ENCODE results near the gene THSD1.
A peak's percentile ranks its signal among the peaks of the same experiment; 100 is the strongest.
"Not testable (repeated sequence)": the region's sequence is repeated elsewhere in the genome, so short reads cannot be mapped to it uniquely, and the experiment has no call there.

Gene THSD1

DNA sequence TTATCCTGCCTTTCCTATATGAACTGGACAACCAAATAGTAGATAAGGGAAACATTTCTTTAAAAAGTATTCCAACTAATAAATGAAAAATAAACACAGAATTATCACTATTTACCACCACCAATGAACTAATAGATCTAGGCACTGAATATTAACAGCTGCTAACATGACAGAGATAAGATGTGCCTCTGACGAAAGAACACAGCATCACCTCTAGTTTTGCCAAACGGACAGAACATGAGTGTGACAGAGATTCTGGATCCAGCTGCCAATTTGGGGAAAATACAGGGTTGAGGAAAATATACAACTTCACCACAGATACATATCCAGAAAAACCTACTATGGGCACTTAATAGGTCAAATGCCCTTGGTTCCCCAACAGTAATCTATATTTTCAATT lies 26.5 kb upstream of the THSD1 start:
- H3K27ac Mint-ChIP-seq: no peak overlapping the region
- intact Hi-C loops (cut with micrococcal nuclease): no loop called here
- peaks cover 93% of the 10 kb centered on the region for H3K36me3 Mint-ChIP-seq (ENCODE audit: low read depth)
- H3K4me1 Mint-ChIP-seq (ENCODE audit: low read depth): peaks cover 5% of the 10 kb centered on the region
- no peaks in the 10 kb centered on the region for H3K9me3 Mint-ChIP-seq
- H3K4me3 Mint-ChIP-seq: no peak overlapping the region
- no peaks in the 10 kb centered on the region for H3K27me3 Mint-ChIP-seq

DNA sequence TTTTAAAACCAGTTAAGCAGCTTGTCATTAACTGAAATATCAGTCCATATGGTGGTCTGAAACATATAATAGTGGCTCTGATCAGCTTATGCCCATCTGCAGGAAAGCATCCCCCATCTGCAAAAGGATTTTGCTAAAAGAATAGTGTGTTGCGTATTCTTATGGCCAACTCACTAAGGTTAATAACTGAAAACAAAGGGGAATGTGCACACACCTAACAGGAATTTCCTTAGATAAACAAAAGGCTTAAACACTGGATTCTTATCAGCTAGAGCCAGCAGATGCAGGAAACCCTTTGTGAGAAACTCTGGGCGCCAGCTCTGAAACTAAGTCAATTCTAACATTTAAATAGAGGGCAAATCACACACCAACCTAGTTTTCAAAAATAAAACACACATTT lies 22.3 kb upstream of the THSD1 start:
- H3K4me3 Mint-ChIP-seq: no peak overlapping the region
- H3K9me3 Mint-ChIP-seq: no peaks in the 10 kb centered on the region
- H3K27ac Mint-ChIP-seq: no peak overlapping the region
- no peaks in the 10 kb centered on the region for H3K27me3 Mint-ChIP-seq
- H3K36me3 Mint-ChIP-seq (ENCODE audit: low read depth): peaks cover 87% of the 10 kb centered on the region
- intact Hi-C loops (cut with micrococcal nuclease): no loop called here
- H3K4me1 Mint-ChIP-seq (ENCODE audit: low read depth): no peaks in the 10 kb centered on the region

DNA sequence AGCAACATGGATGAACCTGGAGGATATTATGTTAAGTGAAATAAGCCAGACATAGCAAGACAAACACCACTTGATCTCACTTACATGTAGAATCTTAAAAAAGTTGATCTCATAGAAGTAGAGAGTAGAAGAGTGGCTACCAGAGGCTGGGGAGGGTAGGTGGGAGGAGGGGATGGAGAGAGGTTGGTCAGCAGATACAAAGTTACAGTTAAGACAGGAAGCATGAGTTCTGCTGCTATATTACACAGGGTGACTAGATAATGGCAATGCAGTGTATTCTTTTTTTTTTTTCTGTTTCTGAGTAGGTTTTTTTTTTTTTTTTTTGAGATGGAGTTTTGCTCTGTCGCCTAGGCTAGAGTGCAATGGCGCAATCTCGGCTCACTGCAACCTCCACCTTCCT lies 15.2 kb upstream of the THSD1 start:
- Mint-ChIP-seq H3K27me3 (no peaks in the 10 kb centered on the region), H3K4me1 (ENCODE audit: low read depth) (peaks cover 5% of the 10 kb centered on the region), H3K27ac (no peak overlapping the region), H3K9me3 (no peaks in the 10 kb centered on the region), H3K36me3 (ENCODE audit: low read depth) (peaks cover 84% of the 10 kb centered on the region), H3K4me3 (no peak overlapping the region)
- intact Hi-C loops (cut with micrococcal nuclease): no loop called here

DNA sequence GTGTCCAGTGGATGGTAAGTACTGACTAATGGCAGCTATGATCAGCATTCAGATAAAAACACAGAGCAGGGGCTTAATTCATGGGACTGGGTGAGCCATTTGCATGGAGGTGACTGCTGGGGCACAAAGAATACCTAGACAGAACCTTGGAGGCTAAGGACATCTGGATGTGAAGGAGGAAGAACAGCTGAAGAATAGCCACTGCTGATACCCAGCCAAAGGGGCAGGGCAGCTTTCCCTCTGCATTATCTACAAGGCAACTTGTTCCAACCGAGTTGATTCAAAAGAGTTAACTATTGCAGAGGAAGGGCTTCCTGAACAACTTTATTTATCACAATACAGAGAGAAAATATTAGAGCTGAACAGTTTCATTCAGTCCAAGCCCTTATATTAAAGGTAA lies 13.1 kb upstream of the THSD1 start:
- peaks cover 84% of the 10 kb centered on the region for H3K36me3 Mint-ChIP-seq (ENCODE audit: low read depth)
- intact Hi-C loops (cut with micrococcal nuclease): no loop called here
- H3K4me3 Mint-ChIP-seq: no peak overlapping the region
- peaks cover 5% of the 10 kb centered on the region for H3K4me1 Mint-ChIP-seq (ENCODE audit: low read depth)
- no peak overlapping the region for H3K27ac Mint-ChIP-seq
- no peaks in the 10 kb centered on the region for H3K27me3 Mint-ChIP-seq
- no peaks in the 10 kb centered on the region for H3K9me3 Mint-ChIP-seq

DNA sequence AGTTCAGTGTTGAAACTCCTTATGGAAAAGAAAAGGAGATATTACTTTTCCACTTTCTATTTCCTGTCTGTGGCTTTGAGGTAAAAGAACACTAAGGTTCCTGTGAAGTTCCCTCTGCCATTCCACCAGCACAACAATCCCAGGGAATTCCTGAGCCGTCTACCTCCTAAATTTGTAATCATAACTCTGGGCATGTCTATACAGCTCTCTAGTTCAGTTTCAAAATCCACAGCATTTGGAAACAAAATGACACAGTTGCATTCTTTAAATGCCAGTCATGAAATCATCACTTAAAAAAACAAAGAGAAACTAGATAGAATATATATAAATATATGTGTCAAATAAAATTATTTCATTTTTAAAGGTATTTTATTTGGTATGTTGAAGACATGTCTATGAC lies 9.0 kb upstream of the THSD1 start:
- no peak overlapping the region for H3K4me3 Mint-ChIP-seq
- no peaks in the 10 kb centered on the region for H3K27me3 Mint-ChIP-seq
- H3K4me1 Mint-ChIP-seq (ENCODE audit: low read depth): peaks cover 9% of the 10 kb centered on the region
- H3K27ac Mint-ChIP-seq: no peak overlapping the region
- peaks cover 81% of the 10 kb centered on the region for H3K36me3 Mint-ChIP-seq (ENCODE audit: low read depth)
- H3K9me3 Mint-ChIP-seq: no peaks in the 10 kb centered on the region
- intact Hi-C loops (cut with micrococcal nuclease): no loop called here

DNA sequence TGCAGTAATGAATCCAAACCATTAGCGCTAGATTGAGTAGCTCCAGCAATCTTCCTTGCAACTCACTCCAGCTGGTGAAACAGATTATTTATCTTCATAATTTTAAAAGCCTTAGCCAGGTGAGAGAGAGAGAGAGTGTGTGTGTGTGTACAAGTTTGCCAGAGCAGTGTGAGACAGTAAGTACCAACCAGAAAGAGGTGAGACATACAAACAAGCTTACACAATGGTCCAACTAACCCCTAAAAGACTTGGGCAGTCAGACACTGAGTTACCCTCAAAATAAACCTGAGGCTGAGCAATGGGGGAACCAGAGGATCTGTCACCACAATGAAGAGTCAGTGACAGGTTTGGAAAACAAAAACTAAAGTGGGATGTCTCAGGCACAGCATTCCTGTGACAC lies 8.1 kb upstream of the THSD1 start:
- Mint-ChIP-seq H3K36me3 (ENCODE audit: low read depth) (peaks cover 76% of the 10 kb centered on the region), H3K27ac (no peak overlapping the region), H3K27me3 (no peaks in the 10 kb centered on the region), H3K4me1 (ENCODE audit: low read depth) (peaks cover 4% of the 10 kb centered on the region), H3K4me3 (no peak overlapping the region), H3K9me3 (no peaks in the 10 kb centered on the region)
- intact Hi-C loops (cut with micrococcal nuclease): no loop called here

DNA sequence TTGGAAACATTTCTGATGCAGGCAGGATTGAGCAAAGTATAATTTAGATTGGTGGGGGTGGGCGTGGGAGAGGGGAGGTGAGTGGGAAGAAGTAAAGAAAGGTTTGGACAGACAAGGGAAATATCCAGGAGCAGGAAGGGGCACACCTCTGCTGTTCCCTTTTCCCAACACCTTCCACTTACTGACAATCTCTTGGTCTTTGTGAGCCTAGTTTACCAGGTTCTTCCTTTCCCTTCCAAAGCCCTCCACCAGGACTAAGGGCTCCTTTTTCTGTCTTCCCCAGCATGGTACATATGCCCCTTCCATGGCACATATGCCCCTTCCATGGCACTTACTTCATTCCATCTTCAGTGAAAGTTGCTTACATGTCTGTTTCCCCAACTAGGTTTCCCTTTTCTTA lies 6.2 kb upstream of the THSD1 start:
- Mint-ChIP-seq H3K27me3 (peaks cover 9% of the 10 kb centered on the region), H3K4me3 (no peak overlapping the region), H3K27ac (no peak overlapping the region), H3K4me1 (ENCODE audit: low read depth) (peaks cover 4% of the 10 kb centered on the region), H3K9me3 (no peaks in the 10 kb centered on the region), H3K36me3 (ENCODE audit: low read depth) (peaks cover 75% of the 10 kb centered on the region)
- intact Hi-C loops (cut with micrococcal nuclease): no loop called here

DNA sequence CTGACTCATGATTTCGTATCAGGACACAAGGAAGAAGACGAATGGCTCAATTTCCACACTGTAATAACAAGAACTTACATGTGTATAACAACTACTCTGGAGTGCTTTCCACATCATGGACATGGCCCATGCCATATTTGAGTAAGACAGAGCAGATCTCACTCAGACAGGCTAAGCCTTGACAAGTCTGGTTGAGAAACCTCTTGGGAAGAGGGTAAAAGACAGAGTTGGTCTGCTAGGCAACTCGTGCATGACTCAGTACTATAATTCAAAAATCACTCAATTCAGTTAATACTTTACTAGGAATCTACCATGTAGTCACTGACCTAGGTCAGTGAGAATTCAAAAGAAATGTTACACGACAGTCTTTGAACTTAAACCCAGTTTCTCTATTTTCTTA lies 5.7 kb upstream of the THSD1 start:
- H3K4me3 Mint-ChIP-seq: no peak overlapping the region
- intact Hi-C loops (cut with micrococcal nuclease): no loop called here
- H3K27me3 Mint-ChIP-seq: peaks cover 14% of the 10 kb centered on the region
- peaks cover 4% of the 10 kb centered on the region for H3K4me1 Mint-ChIP-seq (ENCODE audit: low read depth)
- no peak overlapping the region for H3K27ac Mint-ChIP-seq
- peaks cover 72% of the 10 kb centered on the region for H3K36me3 Mint-ChIP-seq (ENCODE audit: low read depth)
- no peaks in the 10 kb centered on the region for H3K9me3 Mint-ChIP-seq

DNA sequence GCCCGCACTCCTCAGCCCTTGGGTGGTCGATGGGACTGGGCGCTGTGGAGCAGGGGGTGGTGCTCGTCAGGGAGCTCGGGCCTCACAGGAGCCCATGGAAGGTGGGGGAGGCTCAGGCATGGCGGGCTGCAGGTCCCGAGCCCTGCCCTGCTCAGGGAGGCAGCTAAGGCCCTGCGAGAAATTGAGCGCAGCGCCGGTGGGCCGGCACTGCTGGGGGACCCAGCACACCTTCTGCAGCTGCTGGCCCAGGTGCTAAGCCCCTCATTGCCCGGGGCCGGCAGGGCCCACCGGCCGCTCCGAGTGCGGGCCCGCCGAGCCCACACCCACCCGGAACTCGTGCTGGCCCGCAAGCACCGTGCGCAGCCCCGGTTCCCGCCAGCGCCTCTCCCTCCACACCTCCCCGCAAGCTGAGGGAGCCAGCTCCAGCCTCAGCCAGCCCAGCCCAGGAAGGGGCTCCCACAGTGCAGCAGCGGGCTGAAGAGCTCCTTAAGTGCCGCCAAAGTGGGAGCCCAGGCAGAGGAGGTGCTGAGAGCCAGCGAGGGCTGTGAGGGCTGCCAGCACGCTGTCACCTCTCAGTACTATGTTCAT lies 2.2 kb upstream of the THSD1 start:
- H3K27ac Mint-ChIP-seq; H3K4me3 Mint-ChIP-seq; intact Hi-C loops (cut with micrococcal nuclease); H3K9me3 Mint-ChIP-seq: not testable (repeated sequence)
- Mint-ChIP-seq H3K4me1 (ENCODE audit: low read depth) (peaks cover 24% of the 10 kb centered on the region), H3K36me3 (ENCODE audit: low read depth) (peaks cover 39% of the 10 kb centered on the region), H3K27me3 (peaks cover 31% of the 10 kb centered on the region)

DNA sequence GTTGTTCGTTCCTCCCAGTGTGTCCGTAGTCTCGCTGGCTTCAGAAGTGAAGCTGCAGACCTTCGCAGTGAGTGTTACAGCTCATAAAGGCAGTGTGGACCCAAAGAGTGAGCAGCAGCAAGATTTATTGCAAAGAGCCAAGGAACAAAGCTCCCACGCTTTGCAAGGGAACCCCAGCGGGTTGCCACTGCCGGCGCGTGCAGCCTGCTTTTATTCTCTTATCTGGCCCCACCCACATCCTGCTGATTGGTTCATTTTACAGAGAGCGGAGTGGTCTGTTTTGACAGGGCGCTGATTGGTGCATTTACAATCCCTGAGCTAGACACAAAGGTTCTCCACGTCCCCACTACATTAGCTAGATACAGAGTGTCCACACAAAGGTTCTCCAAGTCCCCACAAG lies 1.5 kb upstream of the THSD1 start:
- intact Hi-C loops (cut with micrococcal nuclease); H3K27ac Mint-ChIP-seq; H3K9me3 Mint-ChIP-seq; H3K4me3 Mint-ChIP-seq: not testable (repeated sequence)
- peaks cover 33% of the 10 kb centered on the region for H3K27me3 Mint-ChIP-seq
- H3K36me3 Mint-ChIP-seq (ENCODE audit: low read depth): peaks cover 33% of the 10 kb centered on the region
- H3K4me1 Mint-ChIP-seq (ENCODE audit: low read depth): peaks cover 24% of the 10 kb centered on the region

DNA sequence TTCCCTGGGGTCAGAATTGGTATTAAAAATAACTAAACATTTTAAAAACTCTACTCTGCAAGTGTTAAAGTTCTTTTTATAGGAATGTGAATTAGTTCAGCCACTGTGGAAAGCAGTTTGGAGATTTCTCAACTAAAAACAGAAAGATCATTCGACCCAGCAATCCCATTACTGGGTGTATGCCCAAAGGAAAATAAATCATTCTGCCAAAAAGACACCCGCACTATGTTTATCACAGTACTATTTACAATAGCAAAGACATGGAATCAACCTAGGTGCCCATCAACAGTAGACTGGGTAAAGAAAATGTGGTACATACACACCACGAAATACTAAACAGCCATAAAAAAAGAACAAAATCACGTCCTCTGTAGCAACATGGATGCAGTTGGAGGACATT lies 657 bp upstream of the THSD1 start:
- intact Hi-C loops (cut with micrococcal nuclease): no loop called here
- H3K36me3 Mint-ChIP-seq (ENCODE audit: low read depth): peaks cover 25% of the 10 kb centered on the region
- peaks cover 33% of the 10 kb centered on the region for H3K27me3 Mint-ChIP-seq
- no peak overlapping the region for H3K4me3 Mint-ChIP-seq
- H3K4me1 Mint-ChIP-seq (ENCODE audit: low read depth): peaks cover 20% of the 10 kb centered on the region
- no peak overlapping the region for H3K27ac Mint-ChIP-seq
- H3K9me3 Mint-ChIP-seq: no peaks in the 10 kb centered on the region

DNA sequence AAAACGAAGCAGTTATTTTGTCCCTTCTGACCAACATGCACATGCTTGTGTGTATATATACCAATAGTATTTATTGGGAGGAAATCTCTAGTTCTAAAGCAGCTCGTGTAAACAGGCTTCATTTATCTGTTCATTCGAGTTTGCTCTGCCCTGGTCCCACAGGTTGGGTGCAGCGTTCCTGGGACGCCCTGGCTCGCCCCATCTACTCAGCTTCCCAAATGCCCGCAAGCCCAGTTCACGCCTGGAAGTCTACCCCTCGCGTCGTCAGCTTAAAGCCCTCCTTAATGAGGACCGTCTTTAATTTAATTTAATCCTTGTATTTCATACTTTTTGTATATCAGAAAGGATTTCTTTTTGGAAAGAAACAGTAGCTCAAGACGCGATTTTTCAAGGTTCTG lies 604 bp downstream of the THSD1 start:
- no peaks in the 10 kb centered on the region for H3K9me3 Mint-ChIP-seq
- peaks cover 22% of the 10 kb centered on the region for H3K36me3 Mint-ChIP-seq (ENCODE audit: low read depth)
- H3K4me3 Mint-ChIP-seq: peak overlapping the region; percentile 57
- no peak overlapping the region for H3K27ac Mint-ChIP-seq
- H3K4me1 Mint-ChIP-seq (ENCODE audit: low read depth): peaks cover 20% of the 10 kb centered on the region
- H3K27me3 Mint-ChIP-seq: peaks cover 33% of the 10 kb centered on the region
- intact Hi-C loops (cut with micrococcal nuclease): no loop called here

DNA sequence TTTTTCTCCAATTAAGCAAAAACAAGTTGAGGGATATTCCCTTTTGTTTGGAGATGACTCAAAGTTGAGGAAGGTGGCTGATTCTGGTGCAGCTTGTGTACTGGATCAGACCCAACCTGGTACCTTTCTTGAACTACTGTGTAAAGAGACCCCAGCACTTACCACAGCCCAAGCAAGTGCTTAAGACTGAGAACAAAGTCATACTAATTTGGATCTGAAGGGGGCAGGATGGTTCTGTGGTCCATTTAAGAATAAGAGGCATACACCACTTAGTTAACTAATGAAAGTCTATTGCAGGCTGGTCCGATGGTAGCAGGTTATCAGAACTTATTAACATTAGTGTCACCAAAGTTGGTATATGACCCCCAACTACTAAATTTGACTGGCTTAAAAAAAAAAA lies 6.3 kb downstream of the THSD1 start:
- Mint-ChIP-seq H3K27ac (no peak overlapping the region), H3K9me3 (no peaks in the 10 kb centered on the region), H3K4me1 (ENCODE audit: low read depth) (peaks cover 21% of the 10 kb centered on the region), H3K4me3 (no peak overlapping the region), H3K36me3 (ENCODE audit: low read depth) (no peaks in the 10 kb centered on the region), H3K27me3 (peaks cover 7% of the 10 kb centered on the region)
- intact Hi-C loops (cut with micrococcal nuclease): no loop called here

DNA sequence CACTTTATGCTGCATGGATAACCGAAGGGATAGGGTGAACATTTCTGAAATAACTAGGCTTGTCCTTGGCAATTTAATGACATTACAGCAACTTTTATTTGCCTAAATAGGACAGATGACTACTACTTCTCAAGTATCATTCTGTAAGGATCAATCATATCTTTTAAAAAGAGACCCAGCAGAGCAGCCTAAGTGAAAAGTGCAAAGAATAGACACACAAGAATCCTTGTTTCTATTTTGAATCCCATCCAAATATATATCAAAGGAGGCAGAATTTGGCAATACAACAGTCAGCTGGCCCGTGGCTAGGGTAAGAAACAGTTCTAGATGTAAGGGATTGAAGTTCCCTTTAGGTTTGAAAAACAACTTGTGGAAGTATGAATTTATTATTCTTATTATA lies 6.9 kb downstream of the THSD1 start:
- Mint-ChIP-seq H3K4me3 (no peak overlapping the region), H3K9me3 (no peaks in the 10 kb centered on the region), H3K27ac (no peak overlapping the region)

DNA sequence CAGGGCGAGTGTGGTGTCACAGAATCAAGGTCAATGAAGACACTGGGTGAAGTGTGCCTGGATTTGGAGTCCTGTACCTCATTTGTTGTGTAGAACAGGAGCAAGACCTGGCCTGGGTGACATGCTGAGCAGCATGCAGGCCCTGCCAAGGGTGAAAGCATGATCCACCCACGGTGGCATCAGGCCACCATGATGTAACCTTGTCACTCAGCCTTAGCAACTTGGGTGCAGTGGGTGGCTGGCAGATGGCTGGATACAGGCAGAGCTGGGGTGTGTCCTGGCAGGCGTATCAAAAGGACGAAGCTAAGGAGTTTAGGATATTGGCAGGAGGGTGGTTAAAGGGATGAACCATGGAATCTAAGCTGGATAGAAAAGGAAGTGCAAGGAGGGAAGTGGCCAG lies 10.3 kb downstream of the THSD1 start:
- no peak overlapping the region for H3K27ac Mint-ChIP-seq
- intact Hi-C loops (cut with micrococcal nuclease): no loop called here
- no peaks in the 10 kb centered on the region for H3K36me3 Mint-ChIP-seq (ENCODE audit: low read depth)
- peaks cover 17% of the 10 kb centered on the region for H3K4me1 Mint-ChIP-seq (ENCODE audit: low read depth)
- peaks cover 2% of the 10 kb centered on the region for H3K27me3 Mint-ChIP-seq
- H3K9me3 Mint-ChIP-seq: no peaks in the 10 kb centered on the region
- no peak overlapping the region for H3K4me3 Mint-ChIP-seq

More for the DNA sequence above, 6.9 kb downstream of the THSD1 start:
- intact Hi-C loops (cut with micrococcal nuclease): no loop called here
- no peaks in the 10 kb centered on the region for H3K36me3 Mint-ChIP-seq (ENCODE audit: low read depth)
- peaks cover 18% of the 10 kb centered on the region for H3K4me1 Mint-ChIP-seq (ENCODE audit: low read depth)
- H3K27me3 Mint-ChIP-seq: peaks cover 5% of the 10 kb centered on the region
